HG03064 (cell line): ENCODE measurements around the gene SNRPA.

ENCODE experiments used
- ATAC-seq: cut with Tn5 transposase; IDR thresholded peaks from one replicate; pipeline ENCODE4 v1.9.1; 2021; ENCODE audit warnings: low read depth; ENCODE audit not compliant: unreplicated experiment

SNRPA gene

DNA sequence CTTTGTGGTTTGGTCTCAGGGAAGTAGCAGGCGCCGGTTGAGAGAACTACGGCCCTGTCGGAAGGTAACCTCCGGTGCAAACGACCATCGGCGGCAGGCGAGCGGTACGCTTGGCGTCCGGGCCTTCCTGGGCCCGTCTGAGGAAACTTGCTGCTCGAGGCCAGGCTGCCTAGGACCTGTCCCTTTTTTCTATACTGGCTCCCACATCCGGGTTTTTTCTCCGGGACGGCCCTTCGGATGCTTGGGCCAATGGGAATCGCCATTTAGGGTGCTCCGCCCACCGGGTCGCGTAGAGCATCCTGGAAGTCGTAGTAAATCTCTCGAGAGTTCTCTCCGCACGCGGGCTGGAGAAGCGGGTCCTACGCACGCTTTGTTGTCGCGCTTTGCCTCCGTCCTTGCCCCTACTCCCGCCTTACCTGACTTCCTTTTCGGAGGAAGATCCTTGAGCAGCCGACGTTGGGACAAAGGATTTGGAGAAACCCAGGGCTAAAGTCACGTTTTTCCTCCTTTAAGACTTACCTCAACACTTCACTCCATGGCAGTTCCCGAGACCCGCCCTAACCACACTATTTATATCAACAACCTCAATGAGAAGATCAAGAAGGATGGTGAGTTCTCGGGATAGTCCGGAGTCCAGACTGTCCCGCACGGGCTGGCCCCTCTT is at the start of gene SNRPA:
SNRPA (plus strand) TSS at position 330 of the 664 bp plus-strand sequence; CDS start at position 536, 206 bp downstream.
- peak; percentile 59 for ATAC-seq

DNA sequence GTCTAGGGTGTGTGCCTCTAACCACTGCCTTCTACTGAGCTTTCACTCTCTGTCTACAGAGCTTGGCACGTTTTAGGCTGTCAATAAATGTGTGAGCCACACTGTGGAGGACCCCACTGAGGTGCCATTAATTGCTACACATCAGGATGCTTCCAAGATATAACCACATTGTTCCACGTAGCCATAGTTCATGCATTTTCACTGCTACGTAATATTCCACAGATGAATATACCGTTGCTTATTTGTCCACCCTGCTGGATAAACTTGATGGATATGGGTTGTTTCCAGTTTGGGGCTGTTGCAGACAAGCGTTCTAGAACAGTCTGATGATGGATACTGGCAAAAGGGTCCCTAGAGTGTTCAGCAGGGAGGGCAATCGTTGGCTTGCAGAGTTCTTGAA is 49.2 kb upstream of the SNRPA start:
- ATAC-seq, result no peak

DNA sequence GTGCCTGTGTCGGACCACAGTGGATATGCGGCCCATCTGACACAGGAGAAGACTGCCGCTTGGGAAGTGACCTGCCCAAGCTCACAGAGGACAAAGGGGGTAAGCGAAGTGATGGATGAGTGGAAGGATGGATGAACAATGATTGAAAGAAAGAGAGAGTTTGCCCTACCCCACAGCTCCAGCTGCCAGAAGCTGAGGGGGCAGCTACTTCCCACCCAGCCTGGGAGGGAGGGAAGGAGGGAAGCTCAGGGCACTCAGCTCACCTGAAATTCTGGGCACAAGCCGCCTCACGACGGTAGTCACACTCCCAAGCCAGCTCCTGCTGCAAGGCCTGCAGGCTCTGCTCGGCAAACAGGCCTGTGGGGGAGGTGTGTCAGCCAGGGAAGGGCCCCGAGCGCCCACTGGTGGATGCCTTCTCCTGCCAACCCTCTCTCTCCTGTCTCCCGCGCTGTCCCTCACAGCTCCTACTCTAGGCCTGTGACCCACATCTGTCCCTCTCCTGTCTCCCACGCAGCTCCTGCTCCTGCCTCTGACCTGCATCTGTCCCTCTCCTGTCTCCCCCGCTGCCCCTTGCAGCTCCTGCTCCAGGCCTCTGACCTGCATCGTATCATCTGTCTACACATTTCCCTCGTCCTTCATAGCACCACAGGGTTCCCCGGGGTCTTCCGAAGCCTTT is 48.5 kb upstream of the SNRPA start:
- no peak for ATAC-seq

DNA sequence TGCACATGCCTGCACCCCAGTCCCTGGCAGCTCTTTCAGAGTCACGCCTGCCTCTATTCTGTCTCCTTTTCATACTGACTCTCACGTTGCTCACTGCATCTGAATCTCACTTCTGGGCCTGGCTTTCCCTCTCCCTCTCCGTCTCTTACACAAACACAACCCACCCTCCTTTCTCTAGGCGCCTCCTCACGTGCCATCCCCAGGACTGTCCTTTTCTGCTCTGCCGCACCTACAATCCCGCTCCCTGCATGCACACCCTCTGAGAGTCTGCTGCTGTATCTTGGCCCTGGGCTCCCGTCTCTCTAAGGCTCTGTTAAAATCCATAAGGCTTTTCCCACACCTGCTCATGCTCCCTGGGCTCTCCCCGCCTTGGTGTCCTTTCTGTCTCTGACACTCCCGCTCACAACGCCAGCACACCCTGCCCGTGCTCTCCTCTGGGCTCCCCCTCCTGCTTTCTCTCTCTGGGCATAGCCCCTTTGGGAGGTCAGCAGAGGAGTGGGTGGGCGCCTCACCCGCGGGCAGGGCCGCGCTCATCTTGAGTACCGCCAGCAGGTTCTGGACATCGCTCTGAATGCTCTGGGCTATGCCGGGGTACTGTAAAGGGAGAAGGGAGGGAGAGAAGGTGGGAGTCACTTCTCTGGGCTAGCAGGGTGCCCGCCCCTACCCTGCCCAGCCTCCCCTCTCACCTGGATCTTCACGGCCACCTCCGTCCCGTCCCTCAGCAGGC is 47.8 kb upstream of the SNRPA start:
- ATAC-seq, result no peak

DNA sequence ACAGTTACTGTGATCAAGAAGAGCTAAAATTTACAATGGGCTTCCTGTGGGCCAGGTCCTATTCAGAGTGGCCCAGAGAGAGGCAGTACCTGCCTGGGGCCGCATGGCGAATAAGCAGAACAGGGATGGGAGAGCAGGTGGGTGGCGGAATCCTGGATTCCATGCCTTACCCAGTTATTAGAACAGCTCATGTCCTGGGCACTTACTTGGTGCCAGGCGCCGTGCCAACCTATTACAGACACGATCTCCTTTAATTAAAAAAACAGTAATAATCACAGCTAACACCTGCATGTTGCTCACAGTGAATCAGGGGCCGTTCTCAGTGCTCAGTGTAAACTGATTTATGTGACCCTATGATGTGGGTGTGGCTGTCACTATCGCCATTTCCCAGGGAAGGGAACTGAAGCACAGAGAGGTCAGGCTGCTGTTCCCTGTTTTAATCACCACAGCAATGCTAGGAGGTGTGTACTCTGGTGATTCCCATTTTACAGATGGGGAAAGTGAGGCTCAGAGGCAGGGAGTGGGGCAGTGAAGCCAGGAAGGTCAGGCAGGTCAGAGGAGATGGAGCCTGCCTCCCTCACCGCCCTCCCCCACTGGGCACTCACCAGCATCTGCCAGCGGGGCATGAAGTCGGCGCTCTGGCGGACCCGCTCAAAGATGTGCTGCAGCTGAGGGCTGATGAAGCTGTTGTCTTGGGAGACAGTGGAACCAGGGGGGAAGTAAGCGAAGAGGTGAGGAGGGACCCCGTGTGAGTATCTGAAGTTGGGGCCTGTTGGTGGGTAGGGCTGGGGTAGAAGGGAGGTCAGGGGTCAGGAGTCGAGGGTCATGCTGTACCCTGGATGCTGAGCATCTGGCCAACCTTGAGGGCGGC is 46.3 kb upstream of the SNRPA start:
- no peak for ATAC-seq

DNA sequence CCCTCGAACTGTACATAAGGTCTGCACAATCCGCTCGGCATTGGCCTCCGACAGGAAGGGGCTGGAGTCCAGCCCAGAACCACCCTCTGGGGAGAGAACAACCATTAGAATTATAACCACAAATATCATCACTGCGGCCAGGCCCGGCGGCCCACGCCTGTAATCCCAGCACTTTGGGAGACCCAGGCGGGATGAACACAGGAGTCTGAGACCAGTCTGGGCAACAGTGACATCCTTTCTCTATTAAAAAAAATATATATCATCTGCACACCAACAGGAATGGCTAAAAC is 45.7 kb upstream of the SNRPA start:
- ATAC-seq, result no peak

DNA sequence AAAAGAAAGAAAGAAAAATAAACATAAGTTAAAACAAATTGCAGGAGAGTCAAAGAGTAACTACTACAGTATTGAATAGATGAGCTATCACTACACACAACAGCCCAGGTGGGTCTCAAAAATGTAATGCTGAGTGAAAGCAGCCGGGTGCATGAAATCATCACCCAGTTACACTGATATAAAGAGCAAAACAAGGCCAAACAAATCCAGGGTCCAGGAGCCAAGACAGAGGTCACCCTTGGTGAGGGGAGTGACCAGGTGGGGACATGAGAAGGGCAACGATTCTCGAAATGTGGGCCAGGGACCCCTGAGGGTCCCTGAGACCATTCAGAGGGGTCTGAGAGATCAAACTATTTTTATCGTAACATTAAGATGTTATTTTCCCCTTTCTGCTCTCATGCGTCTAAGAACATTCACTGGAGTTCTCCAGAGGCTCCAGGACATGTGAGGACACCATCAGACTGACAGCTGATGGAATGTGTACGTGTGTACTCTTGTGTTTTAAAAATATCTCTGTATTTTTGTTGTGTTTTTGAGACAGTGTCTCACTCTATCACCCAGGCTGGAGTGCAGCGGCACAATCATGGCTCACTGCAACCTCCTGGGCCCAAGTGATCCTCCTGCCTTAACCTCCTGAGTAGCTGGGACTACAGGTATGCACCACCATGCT is 44.9 kb upstream of the SNRPA start:
- no peak for ATAC-seq

DNA sequence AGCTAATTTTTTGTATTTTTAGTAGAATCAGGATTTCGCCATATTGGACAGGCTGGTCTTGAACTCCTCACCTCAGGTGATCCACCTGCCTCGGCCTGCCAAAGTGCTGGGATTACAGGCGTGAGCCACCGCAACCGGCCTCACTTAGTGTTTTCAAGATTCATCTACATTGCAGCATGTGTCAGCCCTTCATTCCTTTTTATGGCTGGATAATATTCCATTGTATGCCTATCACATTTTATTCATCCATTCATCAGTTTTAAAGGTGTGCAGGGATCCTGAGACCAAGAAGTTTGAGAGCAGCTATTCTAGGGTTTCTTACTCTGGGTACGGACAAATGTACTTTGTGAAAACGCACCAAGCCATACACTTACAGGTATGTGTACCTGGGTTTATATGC is 43.4 kb upstream of the SNRPA start:
- ATAC-seq, result no peak

DNA sequence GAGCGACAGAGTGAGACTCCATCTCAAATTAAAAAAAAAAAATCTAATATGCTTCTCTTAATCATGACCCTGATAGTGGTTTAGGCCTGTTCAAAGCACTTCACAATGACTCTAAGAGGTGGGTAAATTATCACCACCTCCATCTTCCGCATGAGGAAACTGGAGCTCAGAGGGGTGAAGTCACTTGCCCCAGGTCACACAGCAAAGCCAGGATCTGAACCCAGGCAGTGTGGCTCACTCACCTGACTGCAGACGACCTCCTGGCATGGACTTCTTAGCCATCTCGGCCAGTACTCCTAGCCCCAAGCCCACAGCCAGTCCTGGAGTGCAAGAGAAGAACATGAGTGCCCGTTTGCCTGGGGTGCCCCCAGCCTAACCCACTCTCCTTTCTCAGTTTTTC is 41.2 kb upstream of the SNRPA start:
- ATAC-seq, result no peak

DNA sequence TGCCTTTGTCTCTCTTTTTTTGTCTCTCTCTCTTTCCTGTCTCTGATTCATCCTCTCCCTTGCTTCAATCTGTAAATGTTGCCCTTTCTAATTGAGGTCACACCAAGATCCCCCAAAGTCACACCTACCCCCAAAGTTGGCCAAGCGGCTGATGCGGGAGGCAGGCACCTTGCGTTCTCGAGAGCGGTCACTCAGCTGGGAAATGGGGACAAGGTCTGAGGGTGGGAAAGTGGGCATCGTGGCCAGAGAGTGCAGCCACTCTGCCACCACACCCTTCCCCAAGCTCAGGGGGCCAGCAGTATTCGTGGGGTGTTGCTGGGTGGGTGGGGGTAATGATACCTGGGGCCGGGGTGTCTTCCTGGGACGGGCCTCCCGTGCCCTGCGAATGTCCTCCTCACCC is 37.1 kb upstream of the SNRPA start:
- ATAC-seq, result no peak

DNA sequence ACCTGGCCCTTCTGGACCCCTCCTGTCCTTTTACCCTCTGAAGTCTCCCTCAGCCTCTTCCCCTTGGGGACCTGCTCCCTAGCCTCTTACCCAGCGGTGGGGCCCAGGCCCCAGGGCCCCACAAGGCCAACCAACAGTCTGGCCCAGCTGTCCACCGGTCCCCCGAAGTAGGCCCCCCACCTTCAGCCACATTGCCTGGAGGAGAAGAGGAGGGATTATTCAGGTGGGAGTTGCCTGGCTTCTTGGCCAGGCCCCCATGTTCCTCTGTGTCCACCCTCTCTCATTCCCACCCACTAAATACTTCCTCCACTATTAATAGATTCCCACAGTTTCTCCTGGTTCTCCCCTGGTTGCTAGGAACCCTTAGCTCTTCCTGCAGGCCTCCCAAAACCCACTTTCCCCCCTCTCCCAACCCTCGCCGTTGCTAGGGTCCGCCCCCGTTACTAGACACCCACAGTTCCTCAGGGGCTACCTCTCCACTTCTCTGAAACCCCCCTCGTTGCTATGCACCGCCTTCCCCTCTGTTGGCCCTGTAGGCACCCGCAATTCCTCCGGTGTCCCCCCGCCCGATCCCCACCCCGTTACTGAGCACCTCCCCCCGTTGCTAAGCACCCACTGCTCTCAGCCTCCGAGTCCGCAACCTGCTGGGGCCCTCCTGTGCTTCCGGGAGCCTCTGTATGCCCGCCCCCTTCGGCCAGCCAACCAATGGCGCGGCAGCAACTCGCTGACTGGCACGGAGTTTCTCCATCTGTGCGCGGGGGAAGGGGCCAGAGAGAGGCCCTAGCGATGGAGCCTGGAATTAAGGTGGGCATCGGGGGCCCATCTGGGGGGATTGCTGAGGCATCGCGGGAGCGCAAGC is 36.3 kb upstream of the SNRPA start:
- ATAC-seq, result peak; percentile 42

DNA sequence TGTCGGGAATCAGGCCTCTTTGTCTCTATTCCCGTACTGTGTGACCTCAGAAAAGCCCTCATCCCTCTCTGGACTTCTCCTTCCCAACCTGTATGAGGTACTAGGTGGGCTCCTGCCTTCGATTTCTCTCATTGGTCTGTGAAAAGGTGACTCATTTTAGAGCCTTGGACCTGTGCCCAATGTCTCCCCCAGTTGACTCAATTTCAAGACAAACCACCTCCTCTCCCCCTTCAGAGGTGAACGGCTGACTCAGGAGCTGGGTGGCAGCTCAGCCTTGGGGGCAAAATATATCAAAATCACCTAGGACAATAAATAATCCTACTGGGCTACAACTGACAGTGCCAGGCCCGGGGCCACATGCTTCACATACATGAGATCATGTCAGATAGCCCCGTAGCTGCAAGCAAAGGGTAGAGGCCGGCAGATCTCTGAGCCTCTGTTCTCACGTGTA is 34.9 kb upstream of the SNRPA start:
- no peak for ATAC-seq

DNA sequence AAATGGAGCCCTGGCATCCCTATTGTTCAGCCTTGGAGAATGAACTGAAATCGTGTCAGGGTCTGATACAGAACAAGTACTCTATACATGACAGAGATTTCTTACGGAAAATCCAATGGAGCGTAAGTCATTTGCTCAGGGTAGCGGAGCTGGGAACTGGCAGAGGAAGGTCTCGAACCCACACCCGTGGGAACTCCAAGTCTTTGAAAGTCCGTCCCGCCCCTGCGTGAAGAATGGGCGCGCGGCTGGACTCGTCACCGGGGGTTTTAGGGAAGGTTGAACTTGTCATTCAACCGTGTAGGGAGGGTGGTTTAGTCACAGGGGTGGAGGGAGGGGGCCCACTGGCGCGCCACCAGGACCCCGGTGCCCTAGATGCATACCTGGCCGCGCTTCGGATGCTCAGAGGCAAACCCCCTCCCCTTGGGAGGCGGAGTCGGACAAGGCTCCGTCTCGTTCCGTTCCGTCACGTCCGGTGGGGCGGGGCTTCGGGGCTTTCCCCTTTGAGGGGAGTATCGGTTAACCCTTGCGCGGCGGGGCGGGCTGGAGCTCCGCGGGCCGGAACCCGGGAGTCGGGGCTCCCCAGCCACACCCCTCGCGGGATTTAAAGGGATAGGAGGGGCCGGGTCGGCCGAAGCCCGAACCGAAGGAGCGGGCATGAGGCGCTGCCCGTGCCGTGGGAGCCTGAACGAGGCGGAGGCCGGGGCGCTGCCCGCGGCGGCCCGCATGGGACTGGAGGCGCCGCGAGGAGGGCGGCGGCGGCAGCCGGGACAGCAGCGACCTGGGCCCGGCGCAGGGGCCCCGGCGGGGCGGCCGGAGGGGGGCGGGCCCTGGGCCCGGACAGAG is 34.3 kb upstream of the SNRPA start, which contains the start of the genes COQ8B and ITPKC:
COQ8B (minus strand) TSS at position 405 of the 843 bp plus-strand sequence. CDS start 2,254 bp downstream, outside the sequence.
ITPKC (plus strand) TSS at position 631 of the 843 bp plus-strand sequence; CDS start at position 655, 24 bp downstream.
- ATAC-seq, result peak; percentile 62

DNA sequence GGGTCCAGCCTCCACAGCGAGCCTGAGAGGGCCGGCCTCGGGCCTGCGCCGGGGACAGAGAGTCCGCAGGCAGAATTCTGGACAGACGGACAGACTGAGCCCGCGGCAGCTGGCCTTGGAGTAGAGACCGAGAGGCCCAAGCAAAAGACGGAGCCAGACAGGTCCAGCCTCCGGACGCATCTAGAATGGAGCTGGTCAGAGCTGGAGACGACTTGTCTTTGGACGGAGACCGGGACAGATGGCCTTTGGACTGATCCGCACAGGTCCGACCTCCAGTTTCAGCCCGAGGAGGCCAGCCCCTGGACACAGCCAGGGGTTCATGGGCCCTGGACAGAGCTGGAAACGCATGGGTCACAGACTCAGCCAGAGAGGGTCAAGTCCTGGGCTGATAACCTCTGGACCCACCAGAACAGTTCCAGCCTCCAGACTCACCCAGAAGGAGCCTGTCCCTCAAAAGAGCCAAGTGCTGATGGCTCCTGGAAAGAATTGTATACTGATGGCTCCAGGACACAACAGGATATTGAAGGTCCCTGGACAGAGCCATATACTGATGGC is 33.6 kb upstream of the SNRPA start:
- ATAC-seq, result no peak

DNA sequence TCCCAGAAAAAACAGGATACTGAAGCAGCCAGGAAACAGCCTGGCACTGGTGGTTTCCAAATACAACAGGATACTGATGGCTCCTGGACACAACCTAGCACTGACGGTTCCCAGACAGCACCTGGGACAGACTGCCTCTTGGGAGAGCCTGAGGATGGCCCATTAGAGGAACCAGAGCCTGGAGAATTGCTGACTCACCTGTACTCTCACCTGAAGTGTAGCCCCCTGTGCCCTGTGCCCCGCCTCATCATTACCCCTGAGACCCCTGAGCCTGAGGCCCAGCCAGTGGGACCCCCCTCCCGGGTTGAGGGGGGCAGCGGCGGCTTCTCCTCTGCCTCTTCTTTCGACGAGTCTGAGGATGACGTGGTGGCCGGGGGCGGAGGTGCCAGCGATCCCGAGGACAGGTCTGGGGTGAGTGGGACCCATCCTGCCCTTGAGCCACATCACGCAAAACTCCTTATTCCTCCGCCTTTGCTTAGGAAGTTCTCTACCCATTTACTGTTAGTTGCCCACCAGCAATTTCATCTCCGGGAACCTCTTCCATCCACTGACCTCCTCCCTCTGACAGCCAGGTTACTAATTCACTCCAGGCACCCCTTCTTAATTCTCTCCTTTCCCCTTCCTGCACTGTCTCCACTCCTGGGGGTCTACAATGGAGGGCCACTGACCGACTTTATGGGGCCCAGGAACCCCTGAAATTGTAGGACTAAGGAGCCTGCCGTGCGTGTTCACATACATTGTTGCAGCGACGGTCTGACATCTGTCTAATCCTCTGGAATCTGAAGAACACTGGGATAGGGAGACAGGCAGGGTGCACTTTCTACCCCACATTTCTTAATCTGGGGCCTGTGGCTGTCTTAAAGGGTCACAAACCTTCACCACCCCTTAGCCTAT is 32.9 kb upstream of the SNRPA start:
- ATAC-seq, result no peak

DNA sequence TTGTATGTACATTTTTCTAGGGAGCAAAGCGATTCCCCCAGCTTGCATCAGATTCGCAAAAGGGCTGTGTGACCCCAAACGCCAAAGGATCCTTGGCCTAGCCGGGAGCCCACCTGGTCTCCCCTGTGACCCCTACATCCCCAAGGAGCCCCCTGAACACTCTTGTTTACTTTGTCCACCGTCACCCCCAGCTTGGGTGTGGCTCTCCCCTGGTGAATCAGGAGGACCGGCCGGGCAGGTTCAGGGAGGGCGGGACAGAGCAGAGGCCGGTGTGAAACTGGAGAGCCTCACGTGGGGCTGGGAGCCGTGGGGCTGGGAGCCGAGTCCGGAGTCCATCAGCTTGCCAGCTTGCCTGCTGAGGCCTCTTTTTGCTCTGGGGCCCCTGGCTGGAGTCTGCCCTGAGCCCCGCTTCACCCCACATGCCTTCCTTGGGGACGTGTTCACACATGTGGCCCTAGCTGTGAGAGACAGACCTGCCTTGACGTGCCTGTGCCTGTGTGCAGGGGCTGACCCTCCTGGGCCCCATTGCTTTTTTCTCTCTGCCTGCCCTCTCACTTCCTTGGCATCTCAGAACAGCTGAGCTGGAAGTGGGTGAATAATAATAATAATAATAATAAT is 32.1 kb upstream of the SNRPA start:
- no peak for ATAC-seq
